ENCODE data around the gene SDK1. TPM values are rescaled to one million over a fixed set of nuclear protein-coding genes. Genes with fewer than 3 reads are reported as not detected.

Gene SDK1
- total and polyA plus RNA-seq, 4 experiments from 2014 or later: 0.06 to 0.26 TPM; not detected in 2

DNA sequence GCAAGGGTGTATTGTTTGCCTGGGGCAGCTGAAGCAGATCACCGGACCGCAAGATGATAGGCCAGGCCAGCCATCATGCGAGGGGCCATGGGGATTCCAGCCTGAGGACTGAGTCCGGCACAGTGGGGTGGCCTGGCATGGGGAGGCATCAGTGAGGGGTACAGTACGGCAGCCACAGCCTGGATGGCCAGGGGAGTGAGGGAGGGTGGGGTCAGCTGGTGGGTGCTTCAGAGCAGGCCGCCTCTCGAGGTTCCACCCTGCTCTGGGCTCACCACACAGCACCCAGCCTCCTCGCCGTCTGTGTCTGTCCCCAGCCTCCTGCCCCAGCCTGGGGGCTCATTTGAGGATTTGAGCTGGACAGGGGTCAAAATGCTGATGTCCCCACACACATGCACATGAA, 872.6 kb downstream of the SDK1 start:
- Mint-ChIP-seq H3K27me3 (no peaks in the 10 kb centered on the region), H3K4me1 (no peaks in the 10 kb centered on the region), H3K36me3 (no peaks in the 10 kb centered on the region), H3K9me3 (peaks cover 0 to 4% (median 0%) of the 10 kb centered on the region in 8 donors), H3K4me3 (no peak overlapping the region), H3K27ac (no peak overlapping the region)
- Histone ChIP-seq H3K27ac (ENCODE audit: low read depth, low read length) (no peak overlapping the region), H3K4me1 (ENCODE audit: insufficient read depth, low read length) (no peaks in the 10 kb centered on the region), H3K9me3 (ENCODE audit: control insufficient read depth in 1 of 2, low read length in 2 of 2) (no peaks in the 10 kb centered on the region), H3K27me3 (ENCODE audit: insufficient read depth, low read length) (no peaks in the 10 kb centered on the region), H3K36me3 (ENCODE audit: insufficient read depth, low read length) (no peaks in the 10 kb centered on the region), H3K4me3 (ENCODE audit: low read length in 2 of 2) (no peak overlapping the region)
- POLR2A ChIA-PET (ENCODE audit: partially characterized antibody): no interaction called here
- intact Hi-C loops (cut with micrococcal nuclease): no loop called here
- CTCF ChIA-PET (ENCODE audit: partially characterized antibody): no interaction called here
- no peak for DNase-seq

- Histone ChIP-seq H3K36me3 (ENCODE audit: insufficient read depth, low read length) (no peaks in the 10 kb centered on the region), H3K4me1 (ENCODE audit: insufficient read depth, low read length) (no peaks in the 10 kb centered on the region), H3K27ac (ENCODE audit: low read depth, low read length) (no peak overlapping the region), H3K27me3 (ENCODE audit: insufficient read depth, low read length) (no peaks in the 10 kb centered on the region), H3K4me3 (ENCODE audit: low read length in 2 of 2) (no peak overlapping the region), H3K9me3 (ENCODE audit: control insufficient read depth in 1 of 2, low read length in 2 of 2) (no peaks in the 10 kb centered on the region)
- H3K27ac Mint-ChIP-seq: no peak overlapping the region
- no peaks in the 10 kb centered on the region for H3K36me3 Mint-ChIP-seq
- H3K4me3 Mint-ChIP-seq: no peak overlapping the region
- ChIA-PET POLR2A (ENCODE audit: partially characterized antibody) (no interaction called here), CTCF (ENCODE audit: partially characterized antibody) (no interaction called here)
- H3K27me3 Mint-ChIP-seq: no peaks in the 10 kb centered on the region
- no peaks in the 10 kb centered on the region for H3K4me1 Mint-ChIP-seq
- no peak for DNase-seq
- intact Hi-C loops (cut with micrococcal nuclease): no loop called here
- H3K9me3 Mint-ChIP-seq: peaks cover 0 to 4% (median 0%) of the 10 kb centered on the region in 8 donors
These were observed 873.0 kb downstream of the SDK1 start for GRCh38 chr7:4174016-4174415.

GRCh38 chr7:4174451-4174850, 873.4 kb downstream of the SDK1 start:
- Mint-ChIP-seq H3K4me1 (no peaks in the 10 kb centered on the region), H3K27ac (no peak overlapping the region), H3K9me3 (peaks cover 0 to 2% (median 0%) of the 10 kb centered on the region in 8 donors), H3K4me3 (no peak overlapping the region), H3K36me3 (no peaks in the 10 kb centered on the region), H3K27me3 (no peaks in the 10 kb centered on the region)
- no peaks in the 10 kb centered on the region for H3K36me3 ChIP-seq (ENCODE audit: insufficient read depth, low read length)
- POLR2A ChIA-PET (ENCODE audit: partially characterized antibody): no interaction called here
- CTCF ChIA-PET (ENCODE audit: partially characterized antibody): no interaction called here
- H3K27ac ChIP-seq (ENCODE audit: low read depth, low read length): no peak overlapping the region
- no peaks in the 10 kb centered on the region for H3K27me3 ChIP-seq (ENCODE audit: insufficient read depth, low read length)
- no peak for DNase-seq
- H3K9me3 ChIP-seq (ENCODE audit: control insufficient read depth in 1 of 2, low read length in 2 of 2): no peaks in the 10 kb centered on the region
- intact Hi-C loops (cut with micrococcal nuclease): no loop called here
- H3K4me1 ChIP-seq (ENCODE audit: insufficient read depth, low read length): no peaks in the 10 kb centered on the region
- H3K4me3 ChIP-seq (ENCODE audit: low read length in 2 of 2): no peak overlapping the region

DNA sequence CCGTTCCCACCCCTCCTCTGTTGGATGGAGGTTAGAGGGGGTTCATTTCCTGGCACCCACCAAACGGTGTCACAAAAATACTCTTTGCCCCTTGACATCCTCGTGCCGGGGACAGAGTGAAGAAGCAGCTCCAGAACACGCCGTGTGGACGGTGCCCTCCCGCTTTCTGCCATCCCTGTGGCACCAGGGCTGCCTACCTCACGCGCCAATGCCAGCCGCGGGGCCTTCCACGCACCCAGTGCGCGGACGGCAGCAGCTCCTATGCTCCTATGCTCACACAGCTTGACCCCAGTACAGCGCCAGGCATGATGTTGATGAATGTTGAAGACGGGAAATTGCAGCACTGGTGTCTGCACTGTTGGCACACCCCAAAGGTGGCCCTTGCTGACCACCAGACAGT, 873.8 kb downstream of the SDK1 start:
- H3K27ac ChIP-seq (ENCODE audit: low read depth, low read length): no peak overlapping the region

DNA sequence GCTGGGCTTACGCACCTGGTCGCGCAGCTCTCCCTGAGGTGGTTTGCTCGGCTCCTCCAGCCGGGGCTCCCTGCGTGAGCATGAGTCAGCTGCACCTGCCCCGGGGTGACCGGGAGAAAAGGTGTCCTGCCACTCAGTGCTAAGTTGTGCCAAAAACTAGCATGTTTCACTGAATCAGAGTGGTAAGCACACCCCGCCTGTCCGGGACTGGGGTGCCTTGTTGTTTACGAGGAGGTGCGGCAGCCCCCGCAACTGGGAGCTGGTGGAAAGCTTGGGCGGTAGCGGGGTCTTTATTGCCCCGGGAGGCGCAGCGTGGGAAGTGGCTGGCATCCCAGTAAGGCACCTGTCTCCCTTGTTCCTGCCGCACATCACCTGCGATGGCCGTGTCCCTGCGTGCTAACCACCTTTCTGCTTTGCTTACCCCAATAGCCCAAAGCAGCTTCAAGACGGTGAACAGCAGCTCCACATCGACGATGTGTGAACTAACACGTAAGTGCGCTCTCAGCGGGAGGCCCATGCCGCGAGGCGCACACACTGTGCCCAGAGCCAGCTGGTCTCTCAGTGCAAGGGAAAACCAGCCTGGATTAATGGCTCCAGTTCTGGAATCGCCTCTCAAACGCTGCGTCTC, 874.4 kb downstream of the SDK1 start:
- Histone ChIP-seq H3K36me3 (ENCODE audit: insufficient read depth, low read length) (no peaks in the 10 kb centered on the region), H3K9me3 (ENCODE audit: control insufficient read depth in 1 of 2, low read length in 2 of 2) (no peaks in the 10 kb centered on the region), H3K4me3 (ENCODE audit: low read length in 2 of 2) (no peak overlapping the region), H3K27me3 (ENCODE audit: insufficient read depth, low read length) (no peaks in the 10 kb centered on the region), H3K27ac (ENCODE audit: low read depth, low read length) (no peak overlapping the region), H3K4me1 (ENCODE audit: insufficient read depth, low read length) (no peaks in the 10 kb centered on the region)
- intact Hi-C loops (cut with micrococcal nuclease): no loop called here
- Mint-ChIP-seq H3K9me3 (peaks cover 0 to 2% (median 0%) of the 10 kb centered on the region in 8 donors), H3K27me3 (no peaks in the 10 kb centered on the region), H3K27ac (no peak overlapping the region), H3K4me1 (no peaks in the 10 kb centered on the region), H3K36me3 (no peaks in the 10 kb centered on the region), H3K4me3 (no peak overlapping the region)
- ChIA-PET POLR2A (ENCODE audit: partially characterized antibody) (no interaction called here), CTCF (ENCODE audit: partially characterized antibody) (no interaction called here)
- DNase-seq: no peak

More for the DNA sequence above, 873.8 kb downstream of the SDK1 start:
- POLR2A ChIA-PET (ENCODE audit: partially characterized antibody): no interaction called here
- no peaks in the 10 kb centered on the region for H3K4me1 Mint-ChIP-seq
- CTCF ChIA-PET (ENCODE audit: partially characterized antibody): no interaction called here
- no peak overlapping the region for H3K4me3 ChIP-seq (ENCODE audit: low read length in 2 of 2)
- no peak for DNase-seq
- H3K4me1 ChIP-seq (ENCODE audit: insufficient read depth, low read length): no peaks in the 10 kb centered on the region
- H3K27ac Mint-ChIP-seq: no peak overlapping the region
- no peaks in the 10 kb centered on the region for H3K9me3 ChIP-seq (ENCODE audit: control insufficient read depth in 1 of 2, low read length in 2 of 2)
- intact Hi-C loops (cut with micrococcal nuclease): no loop called here
- no peaks in the 10 kb centered on the region for H3K27me3 Mint-ChIP-seq
- no peaks in the 10 kb centered on the region for H3K36me3 Mint-ChIP-seq
- H3K36me3 ChIP-seq (ENCODE audit: insufficient read depth, low read length): no peaks in the 10 kb centered on the region
- H3K4me3 Mint-ChIP-seq: no peak overlapping the region
- peaks cover 0 to 2% (median 0%) of the 10 kb centered on the region in 8 donors for H3K9me3 Mint-ChIP-seq
- no peaks in the 10 kb centered on the region for H3K27me3 ChIP-seq (ENCODE audit: insufficient read depth, low read length)

GRCh38 chr7:4177001-4177400, 875.9 kb downstream of the SDK1 start:
- intact Hi-C loops (cut with micrococcal nuclease): no loop called here
- CTCF ChIA-PET (ENCODE audit: partially characterized antibody): no interaction called here

GRCh38 chr7:4178416-4178815, 877.4 kb downstream of the SDK1 start:
- H3K36me3 ChIP-seq (ENCODE audit: insufficient read depth, low read length): no peaks in the 10 kb centered on the region
- H3K4me1 Mint-ChIP-seq: no peaks in the 10 kb centered on the region
- intact Hi-C loops (cut with micrococcal nuclease): no loop called here
- no peaks in the 10 kb centered on the region for H3K9me3 ChIP-seq (ENCODE audit: control insufficient read depth in 1 of 2, low read length in 2 of 2)
- no peaks in the 10 kb centered on the region for H3K36me3 Mint-ChIP-seq
- no peak overlapping the region for H3K27ac Mint-ChIP-seq
- H3K27ac ChIP-seq (ENCODE audit: low read depth, low read length): no peak overlapping the region
- POLR2A ChIA-PET (ENCODE audit: partially characterized antibody): no interaction called here
- no peak for DNase-seq
- peaks cover 0 to 3% (median 0%) of the 10 kb centered on the region in 8 donors for H3K9me3 Mint-ChIP-seq
- H3K4me3 ChIP-seq (ENCODE audit: low read length in 2 of 2): no peak overlapping the region
- no peaks in the 10 kb centered on the region for H3K4me1 ChIP-seq (ENCODE audit: insufficient read depth, low read length)
- no peak overlapping the region for H3K4me3 Mint-ChIP-seq
- CTCF ChIA-PET (ENCODE audit: partially characterized antibody): no interaction called here
- H3K27me3 Mint-ChIP-seq: no peaks in the 10 kb centered on the region
- no peaks in the 10 kb centered on the region for H3K27me3 ChIP-seq (ENCODE audit: insufficient read depth, low read length)

More at GRCh38 chr7:4177001-4177400, 875.9 kb downstream of the SDK1 start:
- DNase-seq: no peak
- no peak overlapping the region for H3K27ac Mint-ChIP-seq
- no peaks in the 10 kb centered on the region for H3K36me3 Mint-ChIP-seq
- Histone ChIP-seq H3K9me3 (ENCODE audit: control insufficient read depth in 1 of 2, low read length in 2 of 2) (no peaks in the 10 kb centered on the region), H3K27ac (ENCODE audit: low read depth, low read length) (no peak overlapping the region), H3K4me1 (ENCODE audit: insufficient read depth, low read length) (no peaks in the 10 kb centered on the region), H3K36me3 (ENCODE audit: insufficient read depth, low read length) (no peaks in the 10 kb centered on the region), H3K4me3 (ENCODE audit: low read length in 2 of 2) (no peak overlapping the region), H3K27me3 (ENCODE audit: insufficient read depth, low read length) (no peaks in the 10 kb centered on the region)
- peaks cover 0 to 3% (median 0%) of the 10 kb centered on the region in 8 donors for H3K9me3 Mint-ChIP-seq
- H3K27me3 Mint-ChIP-seq: no peaks in the 10 kb centered on the region
- H3K4me3 Mint-ChIP-seq: no peak overlapping the region
- H3K4me1 Mint-ChIP-seq: no peaks in the 10 kb centered on the region
- POLR2A ChIA-PET (ENCODE audit: partially characterized antibody): no interaction called here

Data from CD4-positive, alpha-beta memory T cell (primary cell).